K562 (cell line): ENCODE data around the gene PROM2. TPM values are rescaled to one million over a fixed set of nuclear protein-coding genes. Genes with fewer than 3 reads are reported as not detected.

Source experiments
- ATAC-seq: fragments of 200-7000 bp; cut with Tn5 transposase; 3 replicates; pipeline ENCODE4 v1.9.1; 2020; ENCODE audit warnings: moderate library complexity
- BruUV-seq: library from RNA; stranded (reverse); fragments of 400-500 nt; replicated peaks from 2 replicates; lab custom pipeline; 2021; lab: Mats Ljungman, UMichigan
- CTCF ChIA-PET: fragments of 300-600 bp; formaldehyde crosslinking; extraction: SDS; loops from one replicate; lab custom pipeline; 2021; ENCODE audit warnings: low intra/inter-chr PET ratio; lab: Yijun Ruan, JAX
- POLR2A ChIA-PET: fragments of 300-600, 350-650 bp; sonication (Branson Sonifier 250); formaldehyde crosslinking; extraction: SDS; loops from one replicate; lab custom pipeline; 2021; ENCODE audit warnings: antibody characterized with exemption, inconsistent platforms; lab: Yijun Ruan, JAX
- DNase-seq, 4 experiments: peaks; one replicate each; pipeline versions ENCODE4 v3.0.0 to v3.0.0-alpha.2; 2011 to 2018; ENCODE audit warnings: low spot score in 3 of 4, mixed read lengths in 3 of 4; ENCODE audit errors: extremely low read depth in 1 of 4
- FAIRE-seq: peaks from 2 replicates; lab custom pipeline; 2011; peaks lifted over from hg19 to GRCh38; lab: Jason Lieb, UNC
- H2AFZ ChIP-seq: 2 replicates; pipeline ENCODE4 v1.6.0; 2011; ENCODE audit warnings: low read depth, low read length, control low read depth, inconsistent platforms
- H3K27ac ChIP-seq: fragments of 200-600 bp; 3 replicates; pipeline ENCODE4 v1.8.0; 2011; ENCODE audit warnings: low read depth, mild to moderate bottlenecking, control low read depth, inconsistent platforms, low read length, moderate library complexity, mixed read lengths; ENCODE audit errors: extremely low read depth
- H3K27me3 ChIP-seq, 2 experiments: fragments of 300-600 bp in 1 of 2; 2 replicates in 1 of 2; 3 replicates in 1 of 2; pipeline versions ENCODE4 v1.6.0 to v1.8.0; 2011; ENCODE audit warnings: inconsistent platforms in 2 of 2, low read length in 2 of 2, mild to moderate bottlenecking in 1 of 2, mixed read lengths in 1 of 2, moderate library complexity in 1 of 2; ENCODE audit not compliant: control insufficient read depth in 2 of 2, insufficient read depth in 2 of 2
- H3K36me3 ChIP-seq: fragments of 300-600 bp; 3 replicates; pipeline ENCODE4 v1.8.0; 2011; ENCODE audit warnings: mild to moderate bottlenecking, low read length, inconsistent platforms; ENCODE audit not compliant: control insufficient read depth, insufficient read depth
- H3K4me1 ChIP-seq, 2 experiments: fragments of 200-600 bp in 1 of 2; replicated peaks in 1 of 2; 2 replicates in 1 of 2; 3 replicates in 1 of 2; pipeline versions ENCODE4 v1.5.1 to v1.8.0; 2011; ENCODE audit warnings: inconsistent platforms in 2 of 2, low read length in 2 of 2, mild to moderate bottlenecking in 1 of 2, mixed read lengths in 1 of 2, moderate library complexity in 1 of 2; ENCODE audit not compliant: control insufficient read depth in 2 of 2, insufficient read depth in 2 of 2
- H3K4me2 ChIP-seq: 2 replicates; pipeline ENCODE4 v1.6.1; 2011; ENCODE audit warnings: low read length, control low read depth, inconsistent platforms, mixed read lengths; ENCODE audit not compliant: insufficient read depth
- H3K4me3 ChIP-seq: fragments of 200-600 bp; sonication (generic), shearing (Covaris generic); 2 replicates; pipeline ENCODE4 v1.5.1; 2016; ENCODE audit warnings: control low read depth, inconsistent platforms
- H3K79me2 ChIP-seq: fragments of 200-600 bp; 3 replicates; pipeline ENCODE4 v1.8.0; 2011; ENCODE audit warnings: low read length, inconsistent platforms; ENCODE audit not compliant: control insufficient read depth, insufficient read depth
- H3K9ac ChIP-seq, 2 experiments: 2 replicates each; pipeline versions ENCODE4 v1.6.0 to v1.6.1; 2011; ENCODE audit warnings: low read depth in 2 of 2, low read length in 2 of 2, control low read depth in 1 of 2, inconsistent platforms in 1 of 2, mild to moderate bottlenecking in 1 of 2, mixed read lengths in 1 of 2; ENCODE audit not compliant: insufficient read depth in 1 of 2
- H3K9me1 ChIP-seq: one replicate; pipeline ENCODE4 v1.6.0; 2011; ENCODE audit warnings: inconsistent platforms, mild to moderate bottlenecking, low read length, moderate library complexity; ENCODE audit not compliant: control insufficient read depth, insufficient read depth
- H3K9me3 ChIP-seq: replicated peaks from 2 replicates; pipeline ENCODE4 v1.5.1; 2011; ENCODE audit warnings: low read depth, low read length, inconsistent platforms; ENCODE audit not compliant: control insufficient read depth, insufficient read depth
- H4K20me1 ChIP-seq: replicated peaks from 2 replicates; pipeline ENCODE4 v1.6.1; 2011; ENCODE audit warnings: low read length, inconsistent platforms, mixed read lengths; ENCODE audit not compliant: control insufficient read depth, insufficient read depth
- AFF1 ChIP-seq, 2 experiments: fragments of 450-650 bp; IDR thresholded peaks; 2 replicates each; pipeline ENCODE4 v1.6.1; 2018; ENCODE audit warnings: mild to moderate bottlenecking in 2 of 2, low read depth in 1 of 2; ENCODE audit not compliant: partially characterized antibody in 2 of 2
- BCOR ChIP-seq: fragments of 450-650 bp; IDR thresholded peaks from 2 replicates; pipeline ENCODE4 v1.6.1; 2016
- E2F5 ChIP-seq: sonication (generic); formaldehyde crosslinking; IDR thresholded peaks from 2 replicates; pipeline ENCODE4 v1.8.0; 2022; ENCODE audit warnings: mild to moderate bottlenecking, missing genetic modification reagents
- EHMT2 ChIP-seq: fragments of 450-650 bp; IDR thresholded peaks from 2 replicates; pipeline ENCODE4 v1.6.1; 2018; ENCODE audit warnings: antibody characterized with exemption
- ELF4 ChIP-seq: fragments of 450-650 bp; formaldehyde crosslinking; IDR thresholded peaks from 2 replicates; pipeline ENCODE4 v1.4.0; 2022; ENCODE audit warnings: missing genetic modification characterization
- ESRRA ChIP-seq: fragments of 450-650 bp; IDR thresholded peaks from 2 replicates; pipeline ENCODE4 v1.6.1; 2014; ENCODE audit warnings: low read depth, mild to moderate bottlenecking, moderate library complexity, borderline replicate concordance
- HOXB6 ChIP-seq: fragments of 250-450 bp; sonication (Bioruptor Pico); IDR thresholded peaks from 2 replicates; pipeline ENCODE4 v1.5.1; 2022; ENCODE audit warnings: mild to moderate bottlenecking, borderline replicate concordance
- NCOA4 ChIP-seq: fragments of 450-650 bp; IDR thresholded peaks from 2 replicates; pipeline ENCODE4 v1.6.1; 2018; ENCODE audit warnings: mild to moderate bottlenecking; ENCODE audit not compliant: partially characterized antibody
- NELFE ChIP-seq: IDR thresholded peaks from 2 replicates; pipeline ENCODE4 v1.6.1; 2011; ENCODE audit warnings: mild to moderate bottlenecking; ENCODE audit not compliant: insufficient read depth, insufficient read length
- POLR2AphosphoS2 ChIP-seq: IDR thresholded peaks from 2 replicates; pipeline ENCODE4 v1.6.1; 2012; ENCODE audit warnings: low read length, improper control_type of control experiment
- POLR3A ChIP-seq: IDR thresholded peaks from 2 replicates; pipeline ENCODE4 v1.6.1; 2011; ENCODE audit warnings: borderline replicate concordance, mild to moderate bottlenecking, moderate library complexity; ENCODE audit not compliant: insufficient read length, insufficient read depth; ENCODE audit errors: extremely low read depth
- SRSF9 ChIP-seq: fragments of 200-400 bp; formaldehyde crosslinking; IDR thresholded peaks from 2 replicates; pipeline ENCODE4 v1.6.1; 2017; ENCODE audit warnings: low read depth, low read length, borderline replicate concordance
- TSC22D4 ChIP-seq: fragments of 450-650 bp; IDR thresholded peaks from 2 replicates; pipeline ENCODE4 v1.6.1; 2016; ENCODE audit warnings: missing genetic modification characterization, missing biosample characterization, control low read depth
- U2AF2 ChIP-seq: fragments of 200-400 bp; formaldehyde crosslinking; optimal IDR thresholded peaks from 2 replicates; pipeline ENCODE3; 2017; ENCODE audit warnings: low read depth, mild to moderate bottlenecking, low read length
- WGBS: fragments of 100-300 bp; shearing (Covaris generic); methylation state at CpG from one replicate; pipeline ENCODE4 v1.1.6; 2016; ENCODE audit warnings: low coverage, mixed read lengths; ENCODE audit not compliant: insufficient coverage; ENCODE audit errors: missing lambda C conversion rate; 5-methylcytosine and 5-hydroxymethylcytosine counted together
- in situ Hi-C: fragments of 300-500 bp; cut with MboI; formaldehyde crosslinking; loops from 4 replicates; pipeline ENCODE4 v1.15.0; 2018; ENCODE audit warnings: inconsistent platforms, mixed read lengths
- intact Hi-C: fragments of 100-400 bp; cut with micrococcal nuclease; formaldehyde crosslinking; loops from 2 replicates; pipeline ENCODE4 v1.14.2; 2022
- polyA plus RNA-seq, 8 experiments: library from polyadenylated mRNA; depleted of rRNA in 4 of 8; stranded (reverse) in 5 of 8; unstranded in 3 of 8; fragments of >200 nt; fragmentation: Nextera tagmentation in 2 of 8; fragmentation: Illumina TruSeq in 1 of 8; extraction: Ambion mirVana in 2 of 8; extraction: Trizol in 1 of 8; gene quantifications; 2 replicates each; pipeline versions ENCODE4 v1.2.1 to v1.2.3, GENCODE V29; 2011 to 2014; ENCODE audit warnings: inconsistent platforms in 1 of 8, missing spikeins in 1 of 8
- total RNA-seq, 7 experiments: library from RNA; depleted of rRNA in 6 of 7; stranded (reverse); fragments of >200 nt in 6 of 7; fragmentation: Illumina TruSeq in 2 of 7; extraction: Trizol in 2 of 7; gene quantifications; 2 replicates each; pipeline versions ENCODE4 v1.2.1 to v1.2.3, GENCODE V29; 2011 to 2021; ENCODE audit warnings: low replicate concordance in 1 of 7

PROM2 gene
- total and polyA plus RNA-seq, 9 of the 15 experiments (the other 6 are each of a cell fraction or from before 2014, with no cell fraction given), result not detected

GRCh38 chr2:95327861-95328260, 53.6 kb downstream of the PROM2 start:
- H3K4me2 ChIP-seq, result no peak overlapping the region
- ATAC-seq (no peak), FAIRE-seq (no peak), DNase-seq (no peak)
- no peak overlapping the region for H3K9ac ChIP-seq
- H3K27me3 ChIP-seq, result peaks cover 0 to 53% of the 10 kb centered on the region in 2 experiments; a peak in 4 of 5 replicates
- 0% methylated on average over 5 of the region's 7 CpGs for WGBS
- BruUV-seq, result no TSS peak
- no peaks in the 10 kb centered on the region for H3K36me3 ChIP-seq
- H4K20me1 ChIP-seq, result 0 out of 2 replicates have a peak, but pooled peaks cover 6% of the 10 kb centered on the region
- peaks cover 2% of the 10 kb centered on the region for H3K9me1 ChIP-seq
- ChIA-PET POLR2A (interaction anchor here (0.6 kb wide), 1 partner anchor 194 kb away, joined by 3 read pairs; no protein-coding TSS in a partner anchor), CTCF (no interaction called here)
- no peak for TF ChIP-seq POLR3A
- TF ChIP-seq NELFE, result no peak
- no peak for TF ChIP-seq E2F5 (CRISPR knock-in tag)
- TF ChIP-seq EHMT2, result no peak
- TF ChIP-seq ELF4 (CRISPR knock-in tag), result no peak
- no peak for TF ChIP-seq NCOA4
- no peak for TF ChIP-seq POLR2AphosphoS2
- TF ChIP-seq SRSF9, result no peak
- TF ChIP-seq ESRRA, result no peak
- no peak for TF ChIP-seq HOXB6 (CRISPR knock-in tag)
- TF ChIP-seq U2AF2, result no peak
- TF ChIP-seq AFF1 (IDR thresholded peaks at IDR 0.05; ENCODE audit: low read depth in 1 of 2, partially characterized antibody in 2 of 2), result no peak
- TF ChIP-seq BCOR, result no peak
- TF ChIP-seq TSC22D4 (tag), result no peak
- H3K9me3 ChIP-seq, result no peaks in the 10 kb centered on the region; the same call in 1 of the 2 replicates
- H3K4me1 ChIP-seq, result peaks cover 0 to 9% of the 10 kb centered on the region in 2 experiments; a peak in 1 of 5 replicates
- no peak overlapping the region for H3K27ac ChIP-seq
- intact Hi-C loops (no loop called here), in situ Hi-C loops (no loop called here)
- no peak overlapping the region for H2AFZ ChIP-seq
- no peaks in the 10 kb centered on the region for H3K79me2 ChIP-seq
- H3K4me3 ChIP-seq, result no peak overlapping the region
